GM18870 (cell line): ENCODE data around the gene LIN54.
"Not testable (repeated sequence)": the region's sequence is repeated elsewhere in the genome, so short reads cannot be mapped to it uniquely, and the experiment has no call there.

Experiments
- ATAC-seq: cut with Tn5 transposase; IDR thresholded peaks from one replicate; pipeline ENCODE4 v1.9.1; 2021; ENCODE audit warnings: moderate library complexity; ENCODE audit not compliant: unreplicated experiment

The LIN54 gene

GRCh38 chr4:83010522-83011318 lies at the start of gene LIN54:
TSS of gene LIN54 (minus strand) at chr4:83010823. CDS start at chr4:82984844, 25,979 bp downstream.
- ATAC-seq, result peak; percentile 36

- no peak for ATAC-seq
Observed at GRCh38 chr4:83054928-83055327, 44.3 kb upstream of the LIN54 start.

- ATAC-seq, result not testable (repeated sequence)
Observed at GRCh38 chr4:83048781-83049180, 38.2 kb upstream of the LIN54 start.

- no peak for ATAC-seq
Observed at GRCh38 chr4:83046693-83047473, 36.3 kb upstream of the LIN54 start.

- ATAC-seq, result no peak
Observed at GRCh38 chr4:83043801-83044407, 33.3 kb upstream of the LIN54 start.

GRCh38 chr4:83043157-83043556 lies 32.5 kb upstream of the LIN54 start:
- not testable (repeated sequence) for ATAC-seq

- ATAC-seq, result no peak
Observed at GRCh38 chr4:83040269-83040668, 29.6 kb upstream of the LIN54 start.

- ATAC-seq, result no peak
Observed at GRCh38 chr4:83036991-83037665, 26.5 kb upstream of the LIN54 start.

GRCh38 chr4:83034630-83035494 lies 24.2 kb upstream of the LIN54 start, which contains the start of gene COPS4:
TSS of gene COPS4 (plus strand) at chr4:83035183. CDS start at chr4:83035225, 42 bp downstream.
- peak; percentile 97 for ATAC-seq

- no peak for ATAC-seq
Observed at GRCh38 chr4:83029688-83030087, 19.1 kb upstream of the LIN54 start.

- ATAC-seq, result no peak
Observed at GRCh38 chr4:83028976-83029375, 18.4 kb upstream of the LIN54 start.

- no peak for ATAC-seq
Observed at GRCh38 chr4:83025563-83025962, 14.9 kb upstream of the LIN54 start.

GRCh38 chr4:83024233-83024632 lies 13.6 kb upstream of the LIN54 start:
- no peak for ATAC-seq

- ATAC-seq, result not testable (repeated sequence)
Observed at GRCh38 chr4:83023599-83023998, 13.0 kb upstream of the LIN54 start.

- ATAC-seq, result no peak
Observed at GRCh38 chr4:83022724-83023450, 12.3 kb upstream of the LIN54 start.

- peak; percentile 80 for ATAC-seq
Observed at GRCh38 chr4:83019794-83020494, 9.3 kb upstream of the LIN54 start.

- ATAC-seq, result no peak
Observed at GRCh38 chr4:83013902-83014301, 3.3 kb upstream of the LIN54 start.

- ATAC-seq, result no peak
Observed at GRCh38 chr4:83013420-83013867, 2.8 kb upstream of the LIN54 start.
